ENCODE results near the gene EPB41L5.

GRCh38 chr2:120077896-120078295 lies 65.0 kb downstream of the EPB41L5 start:
- TF ChIP-seq CTCF (IDR thresholded peaks at IDR 0.05; ENCODE audit: insufficient read depth, low read depth, low read length), result no peak
- TF ChIP-seq EZH2 (IDR thresholded peaks at IDR 0.05; ENCODE audit: insufficient read depth, low read length), result no peak
